ENCODE results near the gene PHF21B.

The PHF21B gene

GRCh38 chr22:44935724-44936123, 74.1 kb downstream of the PHF21B start:
- Histone ChIP-seq H3K27ac (ENCODE audit: low read depth, low read length, poor library complexity, severe bottlenecking) (no peak overlapping the region), H2AFZ (ENCODE audit: low read length) (no peak overlapping the region), H4K20me1 (ENCODE audit: insufficient read depth, low read length) (no peaks in the 10 kb centered on the region), H3F3A (ENCODE audit: insufficient read depth, low read length) (no peaks in the 10 kb centered on the region), H3K4me2 (ENCODE audit: low read length) (no peak overlapping the region), H3K9me2 (ENCODE audit: low read depth, low read length) (no peaks in the 10 kb centered on the region), H3K4me3 (ENCODE audit: low read depth, low read length, poor library complexity, severe bottlenecking) (no peak overlapping the region), H3K36me3 (ENCODE audit: insufficient read depth, low read length) (no peaks in the 10 kb centered on the region), H3K79me2 (ENCODE audit: insufficient read depth, low read length) (no peaks in the 10 kb centered on the region), H3K27me3 (ENCODE audit: insufficient read depth, low read length) (peaks cover 7% of the 10 kb centered on the region; the same call in 1 of the 2 replicates), H3K9ac (ENCODE audit: low read length) (no peak overlapping the region), H3K4me1 (ENCODE audit: insufficient read depth, low read length, severe bottlenecking) (no peaks in the 10 kb centered on the region), H3K9me3 (ENCODE audit: low read length) (no peaks in the 10 kb centered on the region)
- TF ChIP-seq, protein P1, sequence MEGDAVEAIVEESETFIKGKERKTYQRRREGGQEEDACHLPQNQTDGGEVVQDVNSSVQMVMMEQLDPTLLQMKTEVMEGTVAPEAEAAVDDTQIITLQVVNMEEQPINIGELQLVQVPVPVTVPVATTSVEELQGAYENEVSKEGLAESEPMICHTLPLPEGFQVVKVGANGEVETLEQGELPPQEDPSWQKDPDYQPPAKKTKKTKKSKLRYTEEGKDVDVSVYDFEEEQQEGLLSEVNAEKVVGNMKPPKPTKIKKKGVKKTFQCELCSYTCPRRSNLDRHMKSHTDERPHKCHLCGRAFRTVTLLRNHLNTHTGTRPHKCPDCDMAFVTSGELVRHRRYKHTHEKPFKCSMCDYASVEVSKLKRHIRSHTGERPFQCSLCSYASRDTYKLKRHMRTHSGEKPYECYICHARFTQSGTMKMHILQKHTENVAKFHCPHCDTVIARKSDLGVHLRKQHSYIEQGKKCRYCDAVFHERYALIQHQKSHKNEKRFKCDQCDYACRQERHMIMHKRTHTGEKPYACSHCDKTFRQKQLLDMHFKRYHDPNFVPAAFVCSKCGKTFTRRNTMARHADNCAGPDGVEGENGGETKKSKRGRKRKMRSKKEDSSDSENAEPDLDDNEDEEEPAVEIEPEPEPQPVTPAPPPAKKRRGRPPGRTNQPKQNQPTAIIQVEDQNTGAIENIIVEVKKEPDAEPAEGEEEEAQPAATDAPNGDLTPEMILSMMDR (IDR thresholded peaks at IDR 0.05; ENCODE audit: low read length), result no peak
- TF ChIP-seq EZH2 (IDR thresholded peaks at IDR 0.05; ENCODE audit: borderline replicate concordance, low read length), result no peak

GRCh38 chr22:44934454-44934735, 75.4 kb downstream of the PHF21B start:
- H3K9ac ChIP-seq (ENCODE audit: low read length), result no peak overlapping the region
- H3K27me3 ChIP-seq (ENCODE audit: insufficient read depth, low read length), result no peaks in the 10 kb centered on the region; the same call in 1 of the 2 replicates
- H3K4me3 ChIP-seq (ENCODE audit: low read depth, low read length, poor library complexity, severe bottlenecking), result no peak overlapping the region
- H4K20me1 ChIP-seq (ENCODE audit: insufficient read depth, low read length), result no peaks in the 10 kb centered on the region
- TF ChIP-seq, protein P1 (IDR thresholded peaks at IDR 0.05; ENCODE audit: low read length), result no peak
- no peak for TF ChIP-seq EZH2 (IDR thresholded peaks at IDR 0.05; ENCODE audit: borderline replicate concordance, low read length)
- no peaks in the 10 kb centered on the region for H3K9me3 ChIP-seq (ENCODE audit: low read length)
- no peaks in the 10 kb centered on the region for H3K4me1 ChIP-seq (ENCODE audit: insufficient read depth, low read length, severe bottlenecking)
- no peak overlapping the region for H2AFZ ChIP-seq (ENCODE audit: low read length)
- no peak overlapping the region for H3K4me2 ChIP-seq (ENCODE audit: low read length)
- H3K27ac ChIP-seq (ENCODE audit: low read depth, low read length, poor library complexity, severe bottlenecking), result no peak overlapping the region
- no peaks in the 10 kb centered on the region for H3K36me3 ChIP-seq (ENCODE audit: insufficient read depth, low read length)
- H3K79me2 ChIP-seq (ENCODE audit: insufficient read depth, low read length), result no peaks in the 10 kb centered on the region
- H3F3A ChIP-seq (ENCODE audit: insufficient read depth, low read length), result no peaks in the 10 kb centered on the region
- no peaks in the 10 kb centered on the region for H3K9me2 ChIP-seq (ENCODE audit: low read depth, low read length)

DNA sequence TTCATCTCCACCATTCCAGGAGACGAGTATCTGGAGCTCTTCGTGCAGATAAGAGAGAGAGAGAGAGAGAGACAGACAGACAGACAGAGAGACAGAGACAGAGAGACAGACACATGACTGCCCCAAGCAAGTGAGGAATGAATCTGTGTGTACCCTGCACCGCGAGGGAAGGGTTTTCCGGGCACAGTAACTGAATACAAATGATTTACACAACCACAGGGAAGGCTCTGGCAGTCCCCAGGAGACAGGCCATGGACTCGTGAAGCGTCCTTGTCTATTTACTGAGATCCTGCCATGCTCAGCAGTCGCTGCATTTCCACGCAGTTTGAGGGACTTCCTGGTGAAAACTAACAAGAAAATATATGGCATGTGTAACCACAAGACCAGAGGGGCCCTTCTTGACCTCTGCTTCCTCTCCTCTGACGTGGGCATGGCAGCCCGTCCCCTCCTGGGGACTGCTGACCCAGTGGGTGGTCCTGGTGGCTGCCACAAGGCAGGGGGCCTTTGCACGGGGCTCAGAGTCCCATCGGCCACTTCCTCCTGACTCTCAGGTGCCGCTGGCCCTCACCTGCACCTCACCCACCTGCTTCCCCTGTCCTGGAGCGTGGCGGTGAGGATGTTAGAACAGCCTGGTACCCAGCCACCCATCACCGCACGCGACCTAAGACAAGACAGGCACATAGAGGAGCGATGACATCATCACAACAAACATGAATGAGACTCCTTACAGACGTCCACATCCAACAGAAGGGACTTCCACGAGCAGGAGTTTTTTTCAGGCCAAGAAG, 75.9 kb downstream of the PHF21B start:
- H4K20me1 ChIP-seq (ENCODE audit: insufficient read depth, low read length), result no peaks in the 10 kb centered on the region

More for the DNA sequence above, 75.9 kb downstream of the PHF21B start:
- H3K79me2 ChIP-seq (ENCODE audit: insufficient read depth, low read length), result no peaks in the 10 kb centered on the region
- no peaks in the 10 kb centered on the region for H3K4me1 ChIP-seq (ENCODE audit: insufficient read depth, low read length, severe bottlenecking)
- no peak overlapping the region for H3K4me3 ChIP-seq (ENCODE audit: low read depth, low read length, poor library complexity, severe bottlenecking)
- no peak overlapping the region for H3K27ac ChIP-seq (ENCODE audit: low read depth, low read length, poor library complexity, severe bottlenecking)
- H3K9ac ChIP-seq (ENCODE audit: low read length), result no peak overlapping the region
- TF ChIP-seq, protein P1 (IDR thresholded peaks at IDR 0.05; ENCODE audit: low read length), result no peak
- no peak for TF ChIP-seq EZH2 (IDR thresholded peaks at IDR 0.05; ENCODE audit: borderline replicate concordance, low read length)
- no peaks in the 10 kb centered on the region; the same call in 1 of the 2 replicates for H3K27me3 ChIP-seq (ENCODE audit: insufficient read depth, low read length)
- H3K9me2 ChIP-seq (ENCODE audit: low read depth, low read length), result no peaks in the 10 kb centered on the region
- H3K4me2 ChIP-seq (ENCODE audit: low read length), result no peak overlapping the region
- no peaks in the 10 kb centered on the region for H3K9me3 ChIP-seq (ENCODE audit: low read length)
- no peaks in the 10 kb centered on the region for H3F3A ChIP-seq (ENCODE audit: insufficient read depth, low read length)
- no peaks in the 10 kb centered on the region for H3K36me3 ChIP-seq (ENCODE audit: insufficient read depth, low read length)
- H2AFZ ChIP-seq (ENCODE audit: low read length), result no peak overlapping the region
